ENCODE data around the gene BMP2K.

The BMP2K gene

GRCh38 chr4:78938868-78939666, 162.9 kb downstream of the BMP2K start, which contains the start of gene PAQR3:
Gene PAQR3 (minus strand): TSS chr4:78939438. CDS start chr4:78939224, 214 bp downstream.
- DNase-seq, result peak; percentile 67 to 85 (median 76)

- peak in 1 of 6 experiments; percentile 32 for DNase-seq
These were observed 163.5 kb downstream of the BMP2K start for GRCh38 chr4:78939667-78940008.

- no peak for DNase-seq
These were observed 164.6 kb downstream of the BMP2K start for GRCh38 chr4:78940752-78941151.

GRCh38 chr4:78944381-78944780, 168.2 kb downstream of the BMP2K start:
- DNase-seq, result no peak

GRCh38 chr4:78945651-78946179, 169.6 kb downstream of the BMP2K start:
- no peak for DNase-seq

GRCh38 chr4:78949735-78950134, 173.6 kb downstream of the BMP2K start:
- no peak for DNase-seq

GRCh38 chr4:78951862-78952472, 175.8 kb downstream of the BMP2K start:
- peak in 2 of 6 experiments; percentile 45 to 46 for DNase-seq

GRCh38 chr4:78953231-78953630, 177.1 kb downstream of the BMP2K start:
- no peak for DNase-seq

- no peak for DNase-seq
These were observed 177.9 kb downstream of the BMP2K start for GRCh38 chr4:78953769-78954666.

GRCh38 chr4:78956975-78957374, 180.8 kb downstream of the BMP2K start:
- no peak for DNase-seq

GRCh38 chr4:78960926-78961325, 184.8 kb downstream of the BMP2K start:
- no peak for DNase-seq

Data from stimulated activated naive CD4-positive, alpha-beta T cell (primary cell).